Sigmoid colon (tissue), 3 donors: Measurements from ENCODE around the gene FUS.

Experiments
- POLR2A ChIP-seq, 2 donors: fragments of 450-650 bp; IDR thresholded peaks; one replicate each; pipeline ENCODE4 v1.6.1; 2016; ENCODE audit warnings: antibody characterized with exemption in 2 of 2, mild to moderate bottlenecking in 2 of 2, moderate library complexity in 2 of 2
- TF ChIP-seq, protein P1 (sequence below), 4 experiments: fragments of 450-650 bp in 3 of 4; fragments of 200-600 bp in 1 of 4; IDR thresholded peaks; one replicate each; pipeline ENCODE4 v1.5.1; 2016 to 2019; ENCODE audit warnings: antibody characterized with exemption in 4 of 4, mild to moderate bottlenecking in 3 of 4, moderate library complexity in 2 of 4

GRCh38 chr16:31141489-31142108, 38.3 kb upstream of the FUS start:
- TF ChIP-seq, protein P1, sequence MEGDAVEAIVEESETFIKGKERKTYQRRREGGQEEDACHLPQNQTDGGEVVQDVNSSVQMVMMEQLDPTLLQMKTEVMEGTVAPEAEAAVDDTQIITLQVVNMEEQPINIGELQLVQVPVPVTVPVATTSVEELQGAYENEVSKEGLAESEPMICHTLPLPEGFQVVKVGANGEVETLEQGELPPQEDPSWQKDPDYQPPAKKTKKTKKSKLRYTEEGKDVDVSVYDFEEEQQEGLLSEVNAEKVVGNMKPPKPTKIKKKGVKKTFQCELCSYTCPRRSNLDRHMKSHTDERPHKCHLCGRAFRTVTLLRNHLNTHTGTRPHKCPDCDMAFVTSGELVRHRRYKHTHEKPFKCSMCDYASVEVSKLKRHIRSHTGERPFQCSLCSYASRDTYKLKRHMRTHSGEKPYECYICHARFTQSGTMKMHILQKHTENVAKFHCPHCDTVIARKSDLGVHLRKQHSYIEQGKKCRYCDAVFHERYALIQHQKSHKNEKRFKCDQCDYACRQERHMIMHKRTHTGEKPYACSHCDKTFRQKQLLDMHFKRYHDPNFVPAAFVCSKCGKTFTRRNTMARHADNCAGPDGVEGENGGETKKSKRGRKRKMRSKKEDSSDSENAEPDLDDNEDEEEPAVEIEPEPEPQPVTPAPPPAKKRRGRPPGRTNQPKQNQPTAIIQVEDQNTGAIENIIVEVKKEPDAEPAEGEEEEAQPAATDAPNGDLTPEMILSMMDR (IDR thresholded peaks at IDR 0.05) = no peak
- no peak for TF ChIP-seq POLR2A (IDR thresholded peaks at IDR 0.05)
